IMR-90 (cell line): ENCODE measurements around the gene LZTS3. TPM values are rescaled to one million over a fixed set of nuclear protein-coding genes. Genes with fewer than 3 reads are reported as not detected.

Source experiments
- ATAC-seq: fragments of 200-7000 bp; cut with Tn5 transposase; 2 replicates; pipeline ENCODE4 v1.9.1; 2020; ENCODE audit warnings: low read depth, mild to moderate bottlenecking, moderate library complexity
- BruUV-seq: library from RNA; stranded (reverse); fragments of 400-500 nt; replicated peaks from 2 replicates; lab custom pipeline; 2021; lab: Mats Ljungman, UMichigan
- CTCF ChIA-PET: fragments of 300-600 bp; formaldehyde crosslinking; extraction: SDS; loops from one replicate; lab custom pipeline; 2021; ENCODE audit warnings: antibody characterized with exemption; lab: Yijun Ruan, JAX
- POLR2A ChIA-PET: fragments of 300-600 bp; sonication (Branson Sonifier 250); formaldehyde crosslinking; loops from one replicate; lab custom pipeline; 2022; ENCODE audit warnings: antibody characterized with exemption; ENCODE audit not compliant: unreplicated experiment; lab: Charles Lee
- DNase-seq: peaks from one replicate; pipeline ENCODE4 v3.0.0; 2013
- H2AFZ ChIP-seq: replicated peaks from 2 replicates; pipeline ENCODE3; 2013; ENCODE audit warnings: low read length, mild to moderate bottlenecking; ENCODE audit not compliant: poor library complexity
- H2AK5ac ChIP-seq: 2 replicates; pipeline ENCODE4 v1.6.1; 2013; ENCODE audit warnings: low read depth, low read length, inconsistent platforms
- H2AK9ac ChIP-seq: replicated peaks from 2 replicates; pipeline ENCODE3; 2013; ENCODE audit warnings: mild to moderate bottlenecking, low read depth, low read length, moderate library complexity; ENCODE audit not compliant: poor library complexity
- H2BK120ac ChIP-seq: 2 replicates; pipeline ENCODE4 v1.6.1; 2013; ENCODE audit warnings: low read depth, low read length, inconsistent platforms
- H2BK15ac ChIP-seq: 3 replicates; pipeline ENCODE4 v1.6.1; 2013; ENCODE audit warnings: low read depth, low read length, inconsistent platforms
- H2BK20ac ChIP-seq: 2 replicates; pipeline ENCODE4 v1.6.1; 2013; ENCODE audit warnings: low read depth, mild to moderate bottlenecking, inconsistent platforms, low read length, moderate library complexity
- H2BK5ac ChIP-seq: 2 replicates; pipeline ENCODE4 v1.6.1; 2013; ENCODE audit warnings: mild to moderate bottlenecking, low read depth, low read length, inconsistent platforms; ENCODE audit not compliant: poor library complexity, severe bottlenecking
- H3K14ac ChIP-seq: replicated peaks from 2 replicates; pipeline ENCODE4 v1.6.1; 2013; ENCODE audit warnings: low read depth, low read length, inconsistent platforms
- H3K18ac ChIP-seq: 2 replicates; pipeline ENCODE4 v1.6.1; 2013; ENCODE audit warnings: low read depth, low read length, control low read depth
- H3K23ac ChIP-seq: 2 replicates; pipeline ENCODE4 v1.6.1; 2013; ENCODE audit warnings: low read depth, low read length, inconsistent platforms
- H3K27ac ChIP-seq: 2 replicates; pipeline ENCODE4 v1.5.1; 2013; ENCODE audit warnings: mild to moderate bottlenecking, control low read depth, low read length; ENCODE audit not compliant: insufficient read depth
- H3K27me3 ChIP-seq: 2 replicates; pipeline ENCODE4 v1.6.1; 2013; ENCODE audit warnings: low read length; ENCODE audit not compliant: control insufficient read depth, insufficient read depth
- H3K36me3 ChIP-seq: 2 replicates; pipeline ENCODE4 v1.6.1; 2013; ENCODE audit warnings: low read length, mixed read lengths; ENCODE audit not compliant: control insufficient read depth, insufficient read depth
- H3K4ac ChIP-seq: 2 replicates; pipeline ENCODE4 v1.6.1; 2013; ENCODE audit warnings: low read depth, low read length, inconsistent platforms
- H3K4me1 ChIP-seq: 2 replicates; pipeline ENCODE4 v1.6.1; 2013; ENCODE audit warnings: low read length, mixed read lengths; ENCODE audit not compliant: control insufficient read depth, insufficient read depth
- H3K4me2 ChIP-seq: 2 replicates; pipeline ENCODE4 v1.6.1; 2013; ENCODE audit warnings: low read depth, mild to moderate bottlenecking, control low read depth, low read length, moderate library complexity
- H3K4me3 ChIP-seq: 2 replicates; pipeline ENCODE4 v1.5.1; 2013; ENCODE audit warnings: low read depth, mild to moderate bottlenecking, control low read depth, low read length, moderate library complexity; ENCODE audit not compliant: insufficient read depth
- H3K56ac ChIP-seq: 2 replicates; pipeline ENCODE4 v1.6.1; 2013; ENCODE audit warnings: low read length, inconsistent platforms; ENCODE audit not compliant: insufficient read depth; ENCODE audit errors: extremely low read depth
- H3K79me1 ChIP-seq, 2 experiments: 2 replicates each; pipeline ENCODE4 v1.6.1; 2013; ENCODE audit warnings: low read length in 2 of 2, inconsistent platforms in 1 of 2, low read depth in 1 of 2
- H3K9ac ChIP-seq: 2 replicates; pipeline ENCODE4 v1.6.1; 2013; ENCODE audit warnings: low read depth, low read length, control low read depth
- H3K9me1 ChIP-seq: 2 replicates; pipeline ENCODE4 v1.6.1; 2013; ENCODE audit warnings: low read length, inconsistent platforms; ENCODE audit not compliant: insufficient read depth
- H3K9me3 ChIP-seq: 2 replicates; pipeline ENCODE4 v1.6.1; 2013; ENCODE audit warnings: low read length; ENCODE audit not compliant: control insufficient read depth, insufficient read depth
- H4K20me1 ChIP-seq: 2 replicates; pipeline ENCODE4 v1.6.1; 2013; ENCODE audit warnings: low read length, inconsistent platforms; ENCODE audit not compliant: insufficient read depth
- H4K5ac ChIP-seq: 2 replicates; pipeline ENCODE4 v1.6.1; 2013; ENCODE audit warnings: mild to moderate bottlenecking, low read depth, low read length, control low read depth
- H4K8ac ChIP-seq, 2 experiments: 2 replicates each; pipeline ENCODE4 v1.6.1; 2013; ENCODE audit warnings: low read depth in 2 of 2, low read length in 2 of 2, control low read depth in 1 of 2, inconsistent platforms in 1 of 2
- H4K91ac ChIP-seq: 2 replicates; pipeline ENCODE4 v1.6.1; 2013; ENCODE audit warnings: low read depth, low read length, inconsistent platforms; ENCODE audit not compliant: insufficient read depth
- CEBPB ChIP-seq: IDR thresholded peaks from 2 replicates; pipeline ENCODE4 v1.6.1; 2012; ENCODE audit warnings: low read depth, low read length, improper control_type of control experiment
- CHD1 ChIP-seq: IDR thresholded peaks from 2 replicates; pipeline ENCODE4 v1.6.1; 2012; ENCODE audit warnings: low read depth, low read length, improper control_type of control experiment
- CTCF ChIP-seq: conservative IDR thresholded peaks from 2 replicates; pipeline ENCODE4 v1.5.1; 2012; ENCODE audit warnings: mild to moderate bottlenecking, low read depth, low read length, improper control_type of control experiment
- ELK1 ChIP-seq: fragments of 150-350 bp; IDR thresholded peaks from 2 replicates; pipeline ENCODE4 v1.6.1; 2016; ENCODE audit warnings: low read depth, mild to moderate bottlenecking, low read length, moderate library complexity, borderline replicate concordance
- FOS ChIP-seq: fragments of 150-350 bp; IDR thresholded peaks from 2 replicates; pipeline ENCODE4 v1.6.1; 2016; ENCODE audit warnings: low read depth, low read length
- MAFK ChIP-seq: IDR thresholded peaks from 2 replicates; pipeline ENCODE4 v1.6.1; 2012; ENCODE audit warnings: low read depth, low read length, improper control_type of control experiment
- MAZ ChIP-seq: IDR thresholded peaks from 2 replicates; pipeline ENCODE4 v1.6.1; 2012; ENCODE audit warnings: low read depth, mild to moderate bottlenecking, low read length, improper control_type of control experiment, moderate library complexity, borderline replicate concordance
- MXI1 ChIP-seq: IDR thresholded peaks from 2 replicates; pipeline ENCODE4 v1.6.1; 2012; ENCODE audit warnings: low read depth, mild to moderate bottlenecking, low read length, moderate library complexity, borderline replicate concordance
- NFE2L2 ChIP-seq: fragments of 150-350 bp; IDR thresholded peaks from 2 replicates; pipeline ENCODE4 v1.6.1; 2016; ENCODE audit warnings: low read depth, mild to moderate bottlenecking, low read length
- POLR2A ChIP-seq: IDR thresholded peaks from 2 replicates; pipeline ENCODE4 v1.6.1; 2012; ENCODE audit warnings: mild to moderate bottlenecking, low read depth, low read length
- RAD21 ChIP-seq: IDR thresholded peaks from 2 replicates; pipeline ENCODE4 v1.6.1; 2012; ENCODE audit warnings: low read length, improper control_type of control experiment
- RCOR1 ChIP-seq: IDR thresholded peaks from 2 replicates; pipeline ENCODE4 v1.6.1; 2012; ENCODE audit warnings: mild to moderate bottlenecking, low read length, improper control_type of control experiment; ENCODE audit not compliant: insufficient replicate concordance
- RFX5 ChIP-seq: IDR thresholded peaks from 2 replicates; pipeline ENCODE4 v1.8.0; 2012; ENCODE audit warnings: low read depth, mild to moderate bottlenecking, low read length, moderate library complexity
- SMC3 ChIP-seq: fragments of 150-350 bp; IDR thresholded peaks from 2 replicates; pipeline ENCODE4 v1.6.1; 2016; ENCODE audit warnings: low read depth, mild to moderate bottlenecking, antibody characterized with exemption, low read length, moderate library complexity
- USF2 ChIP-seq: fragments of 150-350 bp; IDR thresholded peaks from 2 replicates; pipeline ENCODE4 v1.6.1; 2017; ENCODE audit warnings: mild to moderate bottlenecking, antibody characterized with exemption, low read length, low read depth
- WGBS, 2 experiments: methylation state at CpG; one replicate each; pipeline versions ENCODE4 v1.1.5 to v1.1.7; 2013; ENCODE audit warnings: missing lambda C conversion rate in 2 of 2; ENCODE audit not compliant: insufficient read length in 1 of 2; ENCODE audit errors: extremely low coverage in 2 of 2; 5-methylcytosine and 5-hydroxymethylcytosine counted together
- dilution Hi-C: fragments of 300-500 bp; cut with HindIII; formaldehyde crosslinking; loops from one replicate; pipeline ENCODE4 v1.14.3; 2018; ENCODE audit warnings: low sequenced_read_pairs; ENCODE audit not compliant: unreplicated experiment
- in situ Hi-C: fragments of 300-500 bp; cut with MboI; formaldehyde crosslinking; loops from 3 replicates; pipeline ENCODE4 v1.14.3; 2019; ENCODE audit warnings: low sequenced_read_pairs, inconsistent platforms, mixed read lengths
- intact Hi-C: fragments of 100-400 bp; cut with micrococcal nuclease; formaldehyde crosslinking; loops from 2 replicates; pipeline ENCODE4 v1.10.0; 2022
- polyA plus RNA-seq, 3 experiments: library from polyadenylated mRNA; depleted of rRNA; stranded (reverse); fragments of >200 nt; gene quantifications; 2 replicates each; pipeline ENCODE4 v1.2.3, GENCODE V29; 2012; ENCODE audit warnings: low replicate concordance in 1 of 3
- total RNA-seq: library from RNA; depleted of rRNA; stranded (reverse); fragments of >200 nt; gene quantifications from 2 replicates; pipeline ENCODE4 v1.2.3, GENCODE V29; 2012

Gene LZTS3
- total and polyA plus RNA-seq, 2 of the 4 experiments (the other 2 are of a cell fraction), result 1.4 to 3.2 TPM

- Histone ChIP-seq H4K8ac (peak overlapping the region; percentile 78 to 91; a peak in 3 of 4 replicates), H3K9me1 (peaks cover 8% of the 10 kb centered on the region; the same call in 1 of the 2 replicates), H3K23ac (peak overlapping the region; percentile 93; the same call in 1 of the 2 replicates), H2BK5ac (peak overlapping the region; percentile 69), H3K79me1 (peaks cover 0 to 28% of the 10 kb centered on the region in 2 experiments; a peak in 2 of 4 replicates), H4K20me1 (peaks cover 40% of the 10 kb centered on the region), H3K4ac (peak overlapping the region; percentile 75), H3K36me3 (peaks cover 2% of the 10 kb centered on the region; the same call in 1 of the 2 replicates), H3K27me3 (no peaks in the 10 kb centered on the region), H3K9me3 (no peaks in the 10 kb centered on the region), H3K27ac (peak overlapping the region; percentile 87), H4K5ac (peak overlapping the region; percentile 38), H3K9ac (peak overlapping the region; percentile 97), H2BK20ac (no peak overlapping the region), H3K4me2 (peak overlapping the region; percentile 100), H3K14ac (peak overlapping the region; percentile 87), H3K18ac (no peak overlapping the region), H2AK9ac (peak overlapping the region; percentile 38), H3K56ac (peak overlapping the region; percentile 52), H4K91ac (0 out of 2 replicates have a peak overlapping the region, but pooled peaks have one; percentile 0), H2BK120ac (no peak overlapping the region), H2AK5ac (peak overlapping the region; percentile 63; the same call in 1 of the 2 replicates), H3K4me3 (peak overlapping the region; percentile 82), H2AFZ (peak overlapping the region; percentile 97), H2BK15ac (no peak overlapping the region), H3K4me1 (peaks cover 2% of the 10 kb centered on the region)
- ATAC-seq (peak; percentile 42), DNase-seq (peak; percentile 25)
- TF ChIP-seq MXI1 (no peak), CTCF (no peak), CEBPB (no peak), ELK1 (no peak), RFX5 (no peak), RCOR1 (no peak), MAZ (no peak), NFE2L2 (no peak), CHD1 (no peak), MAFK (no peak), SMC3 (no peak), POLR2A (no peak), RAD21 (no peak), FOS (no peak), USF2 (no peak)
- dilution Hi-C loops (no loop called here), intact Hi-C loops (no loop called here), in situ Hi-C loops (no loop called here)
- BruUV-seq, result no TSS peak
- CTCF ChIA-PET, result no interaction called here
- 7% methylated on average over 3 of the region's 10 CpGs; no CpG with 5 or more reads in 1 of the 2 experiments for WGBS, 2 experiments
- POLR2A ChIA-PET, result no interaction called here
Measured at GRCh38 chr20:3158968-3159431, 14.3 kb downstream of the LZTS3 start.
